ENCODE data around the gene KLHL29. TPM values are rescaled to one million over a fixed set of nuclear protein-coding genes. Genes with fewer than 3 reads are reported as not detected.

The KLHL29 gene
- total and polyA plus RNA-seq, 2 experiments from 2014 or later = 1.9 to 6.4 TPM

GRCh38 chr2:23692263-23692662 lies 307.3 kb downstream of the KLHL29 start:
- in situ Hi-C loops (cut with MboI) = no loop called here
- no peak overlapping the region for H2AFZ ChIP-seq
- H3K9me2 ChIP-seq (ENCODE audit: insufficient read depth) = no peaks in the 10 kb centered on the region
- H3K27ac ChIP-seq = no peak overlapping the region
- no peak for DNase-seq
- no peaks in the 10 kb centered on the region for H3K9me3 ChIP-seq (ENCODE audit: low read depth)
- no peak for TF ChIP-seq EZH2 (IDR thresholded peaks at IDR 0.05; ENCODE audit: insufficient read depth, poor library complexity, severe bottlenecking)
- TF ChIP-seq EZH2phosphoT487 (IDR thresholded peaks at IDR 0.05; ENCODE audit: insufficient read depth, low read depth) = no peak
- no peaks in the 10 kb centered on the region for H4K20me1 ChIP-seq (ENCODE audit: insufficient read depth)
- WGBS, 2 experiments (ENCODE audit: low coverage in 1 of 2, low lambda C conversion rate in 2 of 2, missing lambda C conversion rate in 2 of 2) = 93 to 94% methylated on average over 14 of the region's 14 CpGs
- no peak overlapping the region for H3K4me2 ChIP-seq (ENCODE audit: unreplicated experiment)
- H3K36me3 ChIP-seq (ENCODE audit: low read depth) = no peaks in the 10 kb centered on the region
- H3K27me3 ChIP-seq (replicated peaks; ENCODE audit: insufficient read depth) = no peaks in the 10 kb centered on the region
- H3K79me2 ChIP-seq (ENCODE audit: insufficient read depth) = no peaks in the 10 kb centered on the region
- H3K4me1 ChIP-seq (ENCODE audit: insufficient read depth) = no peaks in the 10 kb centered on the region
- no peaks in the 10 kb centered on the region for H3F3A ChIP-seq (ENCODE audit: insufficient read depth)
- H3K9ac ChIP-seq = no peak overlapping the region
- no peak overlapping the region for H3K4me3 ChIP-seq

- in situ Hi-C loops (cut with MboI) = no loop called here
- H3K9ac ChIP-seq = no peak overlapping the region
- H3K36me3 ChIP-seq (ENCODE audit: low read depth) = no peaks in the 10 kb centered on the region
- no peak overlapping the region for H3K4me3 ChIP-seq
- H4K20me1 ChIP-seq (ENCODE audit: insufficient read depth) = no peaks in the 10 kb centered on the region
- H3K4me1 ChIP-seq (ENCODE audit: insufficient read depth) = no peaks in the 10 kb centered on the region
- WGBS, 2 experiments (ENCODE audit: low coverage in 1 of 2, low lambda C conversion rate in 2 of 2, missing lambda C conversion rate in 2 of 2) = 93 to 94% methylated on average over 27 to 28 of the region's 28 CpGs
- H3K27ac ChIP-seq = no peak overlapping the region
- no peaks in the 10 kb centered on the region for H3K9me3 ChIP-seq (ENCODE audit: low read depth)
- no peaks in the 10 kb centered on the region for H3F3A ChIP-seq (ENCODE audit: insufficient read depth)
- no peaks in the 10 kb centered on the region for H3K79me2 ChIP-seq (ENCODE audit: insufficient read depth)
- no peak overlapping the region for H3K4me2 ChIP-seq (ENCODE audit: unreplicated experiment)
- DNase-seq = no peak
- no peaks in the 10 kb centered on the region for H3K9me2 ChIP-seq (ENCODE audit: insufficient read depth)
- TF ChIP-seq EZH2 (IDR thresholded peaks at IDR 0.05; ENCODE audit: insufficient read depth, poor library complexity, severe bottlenecking) (no peak), EZH2phosphoT487 (IDR thresholded peaks at IDR 0.05; ENCODE audit: insufficient read depth, low read depth) (no peak)
- no peaks in the 10 kb centered on the region for H3K27me3 ChIP-seq (replicated peaks; ENCODE audit: insufficient read depth)
- no peak overlapping the region for H2AFZ ChIP-seq
Observed at GRCh38 chr2:23692851-23693605, 308.0 kb downstream of the KLHL29 start.

- Histone ChIP-seq H3K9ac (no peak overlapping the region), H3K27me3 (replicated peaks; ENCODE audit: insufficient read depth) (no peaks in the 10 kb centered on the region), H3K9me2 (ENCODE audit: insufficient read depth) (no peaks in the 10 kb centered on the region), H3K36me3 (ENCODE audit: low read depth) (no peaks in the 10 kb centered on the region), H3K4me2 (ENCODE audit: unreplicated experiment) (no peak overlapping the region), H3K4me3 (no peak overlapping the region), H3F3A (ENCODE audit: insufficient read depth) (no peaks in the 10 kb centered on the region), H3K9me3 (ENCODE audit: low read depth) (no peaks in the 10 kb centered on the region), H2AFZ (no peak overlapping the region), H3K4me1 (ENCODE audit: insufficient read depth) (no peaks in the 10 kb centered on the region), H4K20me1 (ENCODE audit: insufficient read depth) (no peaks in the 10 kb centered on the region), H3K79me2 (ENCODE audit: insufficient read depth) (no peaks in the 10 kb centered on the region), H3K27ac (no peak overlapping the region)
- TF ChIP-seq EZH2 (IDR thresholded peaks at IDR 0.05; ENCODE audit: insufficient read depth, poor library complexity, severe bottlenecking) = no peak
- DNase-seq = no peak
- in situ Hi-C loops (cut with MboI) = no loop called here
- WGBS, 2 experiments (ENCODE audit: low coverage in 1 of 2, low lambda C conversion rate in 2 of 2, missing lambda C conversion rate in 2 of 2) = 93 to 98% methylated on average over 5 of the region's 5 CpGs
Observed at GRCh38 chr2:23693606-23693951, 308.6 kb downstream of the KLHL29 start.

GRCh38 chr2:23694058-23695045 lies 309.4 kb downstream of the KLHL29 start:
- Histone ChIP-seq H3K4me1 (ENCODE audit: insufficient read depth) (no peaks in the 10 kb centered on the region), H3K9me2 (ENCODE audit: insufficient read depth) (no peaks in the 10 kb centered on the region), H3K9me3 (ENCODE audit: low read depth) (no peaks in the 10 kb centered on the region), H3K9ac (no peak overlapping the region), H3K27me3 (replicated peaks; ENCODE audit: insufficient read depth) (no peaks in the 10 kb centered on the region), H4K20me1 (ENCODE audit: insufficient read depth) (no peaks in the 10 kb centered on the region), H2AFZ (no peak overlapping the region), H3K27ac (no peak overlapping the region), H3K4me2 (ENCODE audit: unreplicated experiment) (no peak overlapping the region), H3F3A (ENCODE audit: insufficient read depth) (no peaks in the 10 kb centered on the region), H3K79me2 (ENCODE audit: insufficient read depth) (no peaks in the 10 kb centered on the region), H3K4me3 (no peak overlapping the region), H3K36me3 (ENCODE audit: low read depth) (no peaks in the 10 kb centered on the region)
- TF ChIP-seq EZH2phosphoT487 (IDR thresholded peaks at IDR 0.05; ENCODE audit: insufficient read depth, low read depth) (no peak), EZH2 (IDR thresholded peaks at IDR 0.05; ENCODE audit: insufficient read depth, poor library complexity, severe bottlenecking) (no peak)
- DNase-seq = no peak
- in situ Hi-C loops (cut with MboI) = no loop called here
- WGBS, 2 experiments (ENCODE audit: low coverage in 1 of 2, low lambda C conversion rate in 2 of 2, missing lambda C conversion rate in 2 of 2) = 91 to 94% methylated on average over 21 of the region's 21 CpGs

All from GM23248 (cell line).